ENCODE measurements around the gene SLC3A2.
"Not testable (repeated sequence)": the region's sequence is repeated elsewhere in the genome, so short reads cannot be mapped to it uniquely, and the experiment has no call there.

SLC3A2 gene

GRCh38 chr11:62852523-62853188 is 28.0 kb upstream of the SLC3A2 start:
- DNase-seq (ENCODE audit: low read depth in 3 of 3, low spot score in 1 of 3) = no peak

- no peak for DNase-seq (ENCODE audit: low read depth in 3 of 3, low spot score in 1 of 3)
These were observed 27.3 kb upstream of the SLC3A2 start for GRCh38 chr11:62853279-62853965.

GRCh38 chr11:62854013-62854824 is 26.5 kb upstream of the SLC3A2 start:
- DNase-seq (ENCODE audit: low read depth in 3 of 3, low spot score in 1 of 3) = no peak

DNA sequence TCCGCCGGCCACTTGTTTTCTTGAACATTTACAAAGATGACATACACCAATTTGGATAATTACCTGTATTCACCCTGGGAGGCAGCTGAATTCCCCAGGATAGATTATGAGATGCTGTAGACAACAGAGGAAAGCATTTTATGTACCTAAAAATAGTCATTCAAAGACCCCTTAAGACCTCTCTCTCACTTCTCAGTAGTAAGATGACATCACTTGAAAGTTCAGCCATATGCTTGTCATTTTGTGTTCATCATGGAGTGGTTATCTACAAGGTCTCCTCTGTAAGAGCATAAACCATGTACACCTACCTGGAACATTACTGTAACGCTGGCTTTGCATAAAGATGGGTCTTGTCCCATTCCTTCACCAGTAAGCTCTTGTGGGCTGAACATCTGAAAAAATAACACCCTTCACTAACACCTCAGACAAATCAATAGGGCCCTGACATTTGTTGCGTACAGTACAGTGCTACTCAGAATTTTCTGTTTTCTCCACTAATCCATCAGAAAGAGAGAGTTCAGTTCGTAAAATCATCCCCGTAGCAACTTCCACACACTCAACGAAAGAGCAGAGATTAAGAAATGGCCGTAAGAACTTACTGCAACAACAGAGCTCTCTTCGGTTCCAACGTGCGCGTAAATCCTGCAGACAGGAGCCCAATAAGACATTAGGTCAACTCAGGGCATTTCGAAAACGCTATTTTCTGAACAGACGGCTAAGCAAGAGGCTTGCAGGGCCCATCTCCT is 25.7 kb upstream of the SLC3A2 start:
- no peak for DNase-seq (ENCODE audit: low read depth in 3 of 3, low spot score in 1 of 3)

GRCh38 chr11:62855571-62856332 is 24.9 kb upstream of the SLC3A2 start:
- DNase-seq (ENCODE audit: low read depth in 3 of 3, low spot score in 1 of 3) = peak; percentile 97 to 99 (median 98)

DNA sequence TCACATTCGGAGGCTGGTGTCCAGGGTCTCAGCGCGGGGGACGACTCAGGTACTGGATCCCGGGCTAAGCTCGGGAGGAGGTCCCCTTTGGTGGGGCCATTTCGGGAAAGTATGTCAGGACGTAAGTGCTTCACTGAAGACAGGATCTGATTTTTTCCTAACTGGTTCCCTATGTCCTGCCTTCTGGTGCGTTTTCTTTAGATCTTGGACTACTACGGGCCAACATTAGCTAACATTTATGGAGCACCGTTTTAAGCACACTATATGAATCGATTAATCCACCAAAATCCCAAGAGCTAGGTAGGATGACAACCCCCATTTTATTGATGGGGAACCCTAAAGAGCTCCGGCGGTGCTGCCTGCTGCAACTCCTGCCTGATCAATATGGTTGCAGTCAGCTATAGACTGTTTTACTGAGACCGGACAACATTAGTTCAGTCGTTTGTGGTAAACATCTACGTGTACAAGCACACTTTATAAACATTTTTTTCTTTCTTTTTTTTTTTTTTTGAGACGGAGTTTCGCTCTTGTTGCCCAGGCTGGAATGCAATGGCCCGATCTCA is 24.3 kb upstream of the SLC3A2 start:
- no peak for DNase-seq (ENCODE audit: low read depth in 3 of 3, low spot score in 1 of 3)

DNA sequence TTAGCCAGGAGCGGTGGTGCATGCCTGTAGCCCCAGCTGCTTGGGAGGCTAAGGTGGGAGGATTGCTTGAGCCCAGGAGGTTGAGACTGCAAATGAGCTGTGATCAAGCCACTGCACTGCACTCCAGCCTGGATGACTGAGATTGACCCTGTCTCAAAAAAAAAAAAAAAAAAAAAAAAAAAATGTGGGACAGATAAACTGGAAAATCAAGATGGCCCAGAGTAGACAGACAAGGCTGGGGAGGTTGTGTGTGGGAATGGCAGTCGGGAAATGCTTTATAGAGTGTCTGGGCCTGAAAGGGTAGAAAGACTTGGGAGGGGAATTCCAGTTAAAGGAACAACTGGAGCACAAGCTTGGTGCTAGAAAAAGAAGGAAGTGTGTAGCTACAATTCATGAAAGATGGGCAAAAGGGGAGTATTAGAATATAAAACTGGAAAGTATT is 23.1 kb upstream of the SLC3A2 start:
- DNase-seq (ENCODE audit: low read depth in 3 of 3, low spot score in 1 of 3) = no peak

DNA sequence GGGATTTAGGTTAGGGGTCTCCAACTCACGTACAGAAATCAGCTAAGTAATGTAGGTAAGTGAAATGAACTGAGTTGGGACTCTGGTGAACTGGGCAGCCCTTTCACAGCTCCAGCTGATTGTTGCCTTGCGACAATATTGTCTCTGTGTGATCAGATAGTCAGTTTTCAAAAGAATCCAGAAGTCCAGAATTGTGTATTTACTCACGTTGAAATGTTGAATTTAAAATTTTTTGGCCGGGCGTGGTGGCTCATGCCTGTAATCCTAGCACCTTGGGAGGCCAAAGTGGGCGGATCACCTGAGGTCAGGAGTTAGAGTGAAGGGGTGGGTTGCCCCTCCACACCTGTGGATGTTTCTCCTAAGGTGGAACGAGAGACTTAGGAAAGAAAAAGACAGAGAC is 22.5 kb upstream of the SLC3A2 start:
- no peak for DNase-seq (ENCODE audit: low read depth in 3 of 3, low spot score in 1 of 3)

GRCh38 chr11:62859281-62859703 is 21.4 kb upstream of the SLC3A2 start:
- DNase-seq (ENCODE audit: low read depth in 3 of 3, low spot score in 1 of 3) = not testable (repeated sequence)

GRCh38 chr11:62860835-62861563 is 19.7 kb upstream of the SLC3A2 start:
- no peak for DNase-seq (ENCODE audit: low read depth in 3 of 3, low spot score in 1 of 3)

GRCh38 chr11:62861564-62862192 is 19.0 kb upstream of the SLC3A2 start:
- not testable (repeated sequence) for DNase-seq (ENCODE audit: low read depth in 3 of 3, low spot score in 1 of 3)

GRCh38 chr11:62863687-62864335 is 16.9 kb upstream of the SLC3A2 start:
- no peak for DNase-seq (ENCODE audit: low read depth in 3 of 3, low spot score in 1 of 3)

GRCh38 chr11:62865635-62866034 is 15.1 kb upstream of the SLC3A2 start:
- no peak for DNase-seq (ENCODE audit: low read depth in 3 of 3, low spot score in 1 of 3)

GRCh38 chr11:62874851-62875250 is 5.8 kb upstream of the SLC3A2 start:
- DNase-seq (ENCODE audit: low read depth in 3 of 3, low spot score in 1 of 3) = no peak

DNA sequence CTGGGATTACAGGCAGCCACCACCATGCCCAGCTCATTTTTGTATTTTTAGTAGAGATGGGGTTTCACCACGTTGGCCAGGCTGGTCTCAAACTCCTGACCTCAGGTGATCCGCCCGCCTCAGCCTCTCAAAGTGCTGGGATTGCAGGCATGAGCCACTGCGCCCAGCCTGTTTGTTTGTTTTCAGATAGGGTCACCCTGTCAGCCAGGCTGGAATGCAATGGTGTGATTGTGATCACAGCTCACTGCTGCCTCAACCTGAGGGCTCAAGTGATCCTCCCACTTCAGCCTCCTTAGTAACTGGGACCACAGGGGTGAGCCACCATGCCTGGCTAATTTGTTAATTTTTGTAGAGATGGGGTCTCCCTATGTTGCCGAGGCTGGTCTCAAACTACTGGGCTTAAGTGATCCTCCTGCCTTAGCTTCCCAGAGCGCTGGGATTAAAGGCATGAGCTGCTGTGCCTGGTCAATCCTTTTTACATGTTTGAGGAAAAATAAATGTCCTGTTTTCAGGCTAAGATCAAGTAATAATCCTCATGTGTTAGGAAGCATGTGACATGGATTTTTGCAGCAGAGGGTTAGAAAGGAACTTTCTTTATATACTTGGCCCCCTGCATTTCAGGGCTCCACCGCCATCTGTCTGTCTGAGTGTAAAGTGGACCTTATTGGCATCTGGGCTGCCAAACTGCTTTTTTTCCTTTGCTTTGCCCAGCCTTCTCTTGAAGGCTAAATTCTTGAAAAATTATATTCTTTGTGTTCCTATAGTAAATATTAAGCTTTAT is 4.8 kb upstream of the SLC3A2 start:
- DNase-seq (ENCODE audit: low read depth in 3 of 3, low spot score in 1 of 3) = no peak

DNA sequence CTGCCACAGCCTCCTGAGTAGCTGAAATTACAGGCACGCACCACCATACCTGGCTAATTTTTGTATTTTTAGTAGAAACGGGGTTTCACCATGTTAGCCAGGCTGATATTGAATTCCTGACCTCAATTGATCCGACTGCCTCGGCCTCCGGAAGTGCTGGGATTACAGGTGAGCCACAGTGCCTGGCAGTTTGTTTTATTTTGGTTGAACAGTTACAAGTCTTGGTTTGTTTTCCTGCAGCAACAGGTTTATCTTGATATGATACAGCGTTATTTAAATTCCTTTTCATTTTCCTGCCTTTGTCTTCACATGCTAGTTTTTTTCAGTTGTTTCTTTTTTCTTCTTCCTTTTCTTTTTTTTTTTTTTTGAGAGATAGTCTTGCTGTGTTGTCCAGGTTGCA is 4.0 kb upstream of the SLC3A2 start:
- DNase-seq (ENCODE audit: low read depth in 3 of 3, low spot score in 1 of 3) = no peak

- no peak for DNase-seq (ENCODE audit: low read depth in 3 of 3, low spot score in 1 of 3)
These were observed 1.3 kb upstream of the SLC3A2 start for GRCh38 chr11:62879235-62879978.
